T-helper 2 cell treated with Interferon-gamma antibody and Interleukin-4, amounts not matched to agents 100 ng/mL and 5 ng/mL, for 36 hours (primary cell): ENCODE data around the gene TMEM131. TPM values are rescaled to one million over a fixed set of nuclear protein-coding genes. Genes with fewer than 3 reads are reported as not detected.

ENCODE experiments used
- intact Hi-C: fragments of 100-400 bp; cut with micrococcal nuclease; formaldehyde crosslinking; loops from one replicate; pipeline ENCODE4 v1.15.1; 2023
- total RNA-seq: library from RNA; stranded (reverse); gene quantifications from 2 replicates; pipeline ENCODE4 v1.2.3, GENCODE V29; 2022

TMEM131 gene
- total RNA-seq, 1 donor from 2014 or later = 34.7 TPM

- intact Hi-C loops = loop anchor here (10.0 kb wide), 1 partner anchor 90 kb away; the partner anchor contains the start of gene VWA3B
Observed at GRCh38 chr2:97994476-97994875, 1.3 kb downstream of the TMEM131 start.

GRCh38 chr2:97993926-97994325, 1.8 kb downstream of the TMEM131 start:
- intact Hi-C loops = loop anchor here (10.0 kb wide), 1 partner anchor 91 kb away; the partner anchor contains the start of gene VWA3B

- intact Hi-C loops = loop anchor here (10.0 kb wide), 1 partner anchor 92 kb away; the partner anchor contains the start of gene VWA3B
Observed at GRCh38 chr2:97992836-97993825, 2.6 kb downstream of the TMEM131 start.

- intact Hi-C loops = loop anchor here (10.0 kb wide), 1 partner anchor 94 kb away; the partner anchor contains the start of gene VWA3B
Observed at GRCh38 chr2:97991081-97991856, 4.5 kb downstream of the TMEM131 start.

- intact Hi-C loops = no loop called here
Observed at GRCh38 chr2:97988722-97989121, 7.0 kb downstream of the TMEM131 start.

GRCh38 chr2:97985998-97986397, 9.8 kb downstream of the TMEM131 start:
- intact Hi-C loops = no loop called here

GRCh38 chr2:97983698-97984097, 12.1 kb downstream of the TMEM131 start:
- intact Hi-C loops = no loop called here

- intact Hi-C loops = no loop called here
Observed at GRCh38 chr2:97983134-97983533, 12.6 kb downstream of the TMEM131 start.

GRCh38 chr2:97982621-97983020, 13.1 kb downstream of the TMEM131 start:
- intact Hi-C loops = no loop called here

GRCh38 chr2:97981961-97982360, 13.8 kb downstream of the TMEM131 start:
- intact Hi-C loops = no loop called here

- intact Hi-C loops = no loop called here
Observed at GRCh38 chr2:97979904-97980303, 15.8 kb downstream of the TMEM131 start.

GRCh38 chr2:97974471-97974870, 21.3 kb downstream of the TMEM131 start:
- intact Hi-C loops = no loop called here

GRCh38 chr2:97970293-97971060, 25.3 kb downstream of the TMEM131 start:
- intact Hi-C loops = no loop called here

- intact Hi-C loops = no loop called here
Observed at GRCh38 chr2:97969081-97970067, 26.4 kb downstream of the TMEM131 start.

- intact Hi-C loops = no loop called here
Observed at GRCh38 chr2:97967931-97968627, 27.7 kb downstream of the TMEM131 start.

GRCh38 chr2:97967216-97967592, 28.5 kb downstream of the TMEM131 start:
- intact Hi-C loops = no loop called here

- intact Hi-C loops = no loop called here
Observed at GRCh38 chr2:97966545-97967215, 29.1 kb downstream of the TMEM131 start.

GRCh38 chr2:97965116-97965515, 30.6 kb downstream of the TMEM131 start:
- intact Hi-C loops = no loop called here

- intact Hi-C loops = no loop called here
Observed at GRCh38 chr2:97963880-97964279, 31.9 kb downstream of the TMEM131 start.
